Smooth muscle cell (in vitro differentiated cells): Measurements from ENCODE around the gene NOP16. TPM values are rescaled to one million over a fixed set of nuclear protein-coding genes. Genes with fewer than 3 reads are reported as not detected.

Experiments used
- DNase-seq: peaks from one replicate; lab custom pipeline; 2025; ENCODE audit not compliant: unreplicated experiment; lab: John Stamatoyannopoulos, UW
- H2AFZ ChIP-seq: fragments of 200-600 bp; sonication (generic); 2 replicates; pipeline ENCODE4 v1.6.0; 2016; ENCODE audit warnings: antibody characterized with exemption, low read depth, mild to moderate bottlenecking
- H3F3A ChIP-seq: fragments of 200-600 bp; sonication (generic); 2 replicates; pipeline ENCODE4 v1.6.0; 2017; ENCODE audit warnings: antibody characterized with exemption, low read depth
- H3K27ac ChIP-seq: fragments of 200-600 bp; sonication (generic); 2 replicates; pipeline ENCODE4 v1.5.1; 2016; ENCODE audit warnings: low read depth, mild to moderate bottlenecking
- H3K27me3 ChIP-seq: fragments of 200-600 bp; sonication (generic); 2 replicates; pipeline ENCODE4 v1.6.1; 2016; ENCODE audit warnings: low read depth, mild to moderate bottlenecking
- H3K36me3 ChIP-seq: fragments of 200-600 bp; sonication (generic); 2 replicates; pipeline ENCODE4 v1.5.1; 2016; ENCODE audit warnings: low read depth
- H3K4me1 ChIP-seq: fragments of 200-600 bp; sonication (generic); 2 replicates; pipeline ENCODE4 v1.5.1; 2016; ENCODE audit warnings: low read depth
- H3K4me2 ChIP-seq: fragments of 200-600 bp; sonication (generic); 2 replicates; pipeline ENCODE4 v1.6.0; 2016; ENCODE audit warnings: mild to moderate bottlenecking
- H3K4me3 ChIP-seq: fragments of 200-600 bp; sonication (generic); 2 replicates; pipeline ENCODE4 v1.5.1; 2016; ENCODE audit warnings: mild to moderate bottlenecking
- H3K79me2 ChIP-seq: fragments of 200-600 bp; sonication (generic); 2 replicates; pipeline ENCODE4 v1.6.0; 2016; ENCODE audit warnings: low read depth, mild to moderate bottlenecking
- H3K9ac ChIP-seq: fragments of 200-600 bp; sonication (generic); 2 replicates; pipeline ENCODE4 v1.6.0; 2016; ENCODE audit warnings: low read depth
- H3K9me3 ChIP-seq: fragments of 200-600 bp; sonication (generic); replicated peaks from 2 replicates; pipeline ENCODE4 v1.5.1; 2016; ENCODE audit warnings: low read depth
- H4K20me1 ChIP-seq: fragments of 200-600 bp; sonication (generic); 2 replicates; pipeline ENCODE4 v1.6.0; 2016; ENCODE audit warnings: low read depth
- CTCF ChIP-seq: fragments of 200-600 bp; sonication (generic); IDR thresholded peaks from 2 replicates; pipeline ENCODE4 v1.5.1; 2017; ENCODE audit warnings: borderline replicate concordance, mild to moderate bottlenecking, antibody characterized with exemption; ENCODE audit not compliant: insufficient read depth, poor library complexity, severe bottlenecking
- WGBS: methylation state at CpG from one replicate; pipeline ENCODE4 v1.1.7; 2016; ENCODE audit warnings: low lambda C conversion rate; 5-methylcytosine and 5-hydroxymethylcytosine counted together
- polyA plus RNA-seq: library from polyadenylated mRNA; unstranded; fragments of >200 nt; fragmentation: Nextera tagmentation; extraction: Ambion mirVana; gene quantifications from 2 replicates; pipeline ENCODE4 v1.2.1, GENCODE V29; 2016
- total RNA-seq: library from RNA; depleted of rRNA; stranded (reverse); fragments of >200 nt; gene quantifications from 2 replicates; pipeline ENCODE4 v1.2.3, GENCODE V29; 2014

NOP16 gene
- total and polyA plus RNA-seq, 2 experiments from 2014 or later: 10.7 to 27.9 TPM

GRCh38 chr5:176366232-176366894, 22.0 kb downstream of the NOP16 start:
- no peak for DNase-seq
- no peaks in the 10 kb centered on the region for H3K9me3 ChIP-seq
- H3K79me2 ChIP-seq: peaks cover 2% of the 10 kb centered on the region
- H3K4me1 ChIP-seq: peaks cover 8% of the 10 kb centered on the region
- no peaks in the 10 kb centered on the region for H3K27me3 ChIP-seq
- peak overlapping the region; percentile 91 for H3K4me2 ChIP-seq
- peak overlapping the region; percentile 85 for H3K4me3 ChIP-seq
- H3F3A ChIP-seq: no peaks in the 10 kb centered on the region
- 30% methylated on average over 38 of the region's 38 CpGs for WGBS
- TF ChIP-seq CTCF: no peak
- peak overlapping the region; percentile 92 for H2AFZ ChIP-seq
- H3K9ac ChIP-seq: peak overlapping the region; percentile 53
- peak overlapping the region; percentile 14 for H3K27ac ChIP-seq
- no peaks in the 10 kb centered on the region for H4K20me1 ChIP-seq
- no peaks in the 10 kb centered on the region for H3K36me3 ChIP-seq

DNA sequence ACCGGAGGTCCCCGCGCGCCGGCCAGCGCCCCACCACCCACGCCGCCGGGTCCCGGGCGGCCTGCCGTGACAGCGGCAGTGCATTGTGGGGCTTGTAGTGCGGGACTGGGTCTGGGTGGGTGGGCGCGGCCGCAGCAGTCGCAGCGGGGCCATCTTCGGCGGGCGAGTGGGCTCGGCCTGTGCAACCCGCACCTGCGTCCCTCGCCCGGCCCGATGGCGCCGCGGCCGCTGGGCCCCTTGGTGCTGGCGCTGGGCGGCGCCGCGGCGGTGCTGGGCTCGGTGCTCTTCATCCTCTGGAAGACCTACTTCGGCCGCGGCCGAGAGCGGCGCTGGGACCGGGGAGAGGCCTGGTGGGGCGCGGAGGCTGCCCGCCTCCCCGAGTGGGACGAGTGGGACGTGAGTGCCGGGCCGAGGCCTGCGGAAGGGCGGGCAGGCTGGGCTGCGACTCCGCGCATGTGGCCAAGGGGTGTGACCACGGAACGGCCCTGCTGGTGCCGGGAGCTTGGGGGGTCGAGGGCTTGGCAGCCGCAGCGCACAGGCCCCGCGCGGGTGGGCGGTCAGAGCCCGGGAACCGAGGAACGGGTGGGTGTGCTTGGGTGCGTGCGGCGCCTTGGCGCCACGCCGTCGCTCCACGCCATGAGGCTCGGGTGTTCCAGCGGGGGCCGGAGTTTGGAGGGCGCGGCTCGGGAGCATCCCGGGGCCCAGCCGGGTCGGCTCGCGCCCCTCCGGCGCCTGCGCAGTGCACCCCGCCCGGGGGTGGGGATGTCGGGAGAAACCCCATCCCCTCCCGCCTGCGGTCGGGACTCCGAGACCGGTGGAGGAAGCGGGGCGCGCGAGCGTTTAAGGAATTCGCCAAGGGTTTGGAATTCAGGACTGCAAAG, 22.8 kb downstream of the NOP16 start, which contains the start of gene ARL10:
ARL10 (plus strand) TSS at position 137 of the 881 bp plus-strand sequence; CDS start at position 214, 77 bp downstream.
- Histone ChIP-seq H2AFZ (peak within 1 kb of the TSS; percentile 92), H3K36me3 (no peaks in the 10 kb centered on the region), H3K9ac (peak within 1 kb of the TSS; percentile 53), H3K27ac (peak within 1 kb of the TSS; percentile 14), H3K27me3 (no peaks in the 10 kb centered on the region), H3K4me3 (peak within 1 kb of the TSS; percentile 85), H3K4me1 (peaks cover 11% of the 10 kb centered on the region), H3K9me3 (no peaks in the 10 kb centered on the region), H3F3A (no peaks in the 10 kb centered on the region), H4K20me1 (no peaks in the 10 kb centered on the region), H3K4me2 (peak within 1 kb of the TSS; percentile 91), H3K79me2 (peaks cover 10% of the 10 kb centered on the region)
- no peak for TF ChIP-seq CTCF
- under 1% methylated on average over 72 of the region's 108 CpGs for WGBS
- peak; percentile 56 for DNase-seq

GRCh38 chr5:176364765-176365350, 23.5 kb downstream of the NOP16 start:
- no peaks in the 10 kb centered on the region for H3K36me3 ChIP-seq
- TF ChIP-seq CTCF: no peak
- H3K4me3 ChIP-seq: peak overlapping the region; percentile 85
- no peaks in the 10 kb centered on the region for H3K9me3 ChIP-seq
- peak overlapping the region; percentile 92 for H2AFZ ChIP-seq
- H3K27ac ChIP-seq: no peak overlapping the region
- H3K4me2 ChIP-seq: peak overlapping the region; percentile 91
- peaks cover 11% of the 10 kb centered on the region for H3K4me1 ChIP-seq
- no peaks in the 10 kb centered on the region for H4K20me1 ChIP-seq
- no peaks in the 10 kb centered on the region for H3K27me3 ChIP-seq
- no peak for DNase-seq
- H3F3A ChIP-seq: no peaks in the 10 kb centered on the region
- WGBS: 44% methylated on average over 28 of the region's 28 CpGs
- H3K79me2 ChIP-seq: peaks cover 17% of the 10 kb centered on the region
- H3K9ac ChIP-seq: no peak overlapping the region
